H1 (cell line): ENCODE data around the gene KCNMB2. TPM values are rescaled to one million over a fixed set of nuclear protein-coding genes. Genes with fewer than 3 reads are reported as not detected.

Source experiments
- BACH1 ChIP-seq: IDR thresholded peaks from 2 replicates; pipeline ENCODE4 v1.6.1; 2012; ENCODE audit warnings: low read length, improper control_type of control experiment
- CTBP2 ChIP-seq: IDR thresholded peaks from 2 replicates; pipeline ENCODE4 v1.7.0; 2011; ENCODE audit warnings: borderline replicate concordance, mild to moderate bottlenecking, moderate library complexity, mixed read lengths, low read length; ENCODE audit not compliant: insufficient read depth, insufficient read length
- JUND ChIP-seq: IDR thresholded peaks from 2 replicates; pipeline ENCODE4 v1.6.1; 2011; ENCODE audit warnings: mild to moderate bottlenecking, improper control_type of control experiment, low read length
- MAFK ChIP-seq: IDR thresholded peaks from 2 replicates; pipeline ENCODE4 v1.6.1; 2012; ENCODE audit warnings: low read depth, mild to moderate bottlenecking, improper control_type of control experiment, low read length
- NRF1 ChIP-seq: IDR thresholded peaks from 2 replicates; pipeline ENCODE4 v1.6.1; 2011; ENCODE audit warnings: mild to moderate bottlenecking, low read depth, low read length, improper control_type of control experiment
- POLR2A ChIP-seq, 2 experiments: IDR thresholded peaks; 1 replicate in 1 of 2; 2 replicates in 1 of 2; pipeline ENCODE4 v1.6.1; 2011; ENCODE audit warnings: low read depth in 2 of 2, low read length in 2 of 2, mild to moderate bottlenecking in 2 of 2; ENCODE audit errors: control extremely low read depth in 1 of 2
- RXRA ChIP-seq: IDR thresholded peaks from 2 replicates; pipeline ENCODE4 v1.6.1; 2011; ENCODE audit warnings: low read depth, mild to moderate bottlenecking, low read length, moderate library complexity; ENCODE audit not compliant: insufficient read depth
- SAP30 ChIP-seq: fragments of 300-600 bp; sonication (generic); IDR thresholded peaks from 2 replicates; pipeline ENCODE4 v1.7.1; 2012; ENCODE audit warnings: low read length, moderate library complexity, mild to moderate bottlenecking, inconsistent platforms; ENCODE audit not compliant: insufficient read depth, insufficient replicate concordance
- TCF12 ChIP-seq: IDR thresholded peaks from 2 replicates; pipeline ENCODE4 v1.6.1; 2011; ENCODE audit warnings: low read depth, mild to moderate bottlenecking, low read length
- polyA plus RNA-seq, 7 experiments: library from polyadenylated mRNA; depleted of rRNA in 3 of 7; stranded (reverse) in 5 of 7; unstranded in 2 of 7; fragments of >200 nt in 5 of 7; fragments of 200-250 nt in 2 of 7; gene quantifications; 1 replicate in 5 of 7; 2 replicates in 1 of 7; 4 replicates in 1 of 7; pipeline versions ENCODE4 v1.2.1 to v1.2.3, GENCODE V29; 2011 to 2013; ENCODE audit warnings: missing spikeins in 2 of 7, mixed read lengths in 2 of 7
- total RNA-seq: library from RNA; stranded (reverse); fragmentation: NEBNext Ultra II Directional; extraction: Animal tissue kit (Norgen Biotek cat#: 25700); gene quantifications from 2 replicates; pipeline ENCODE4 v1.2.1, GENCODE V29; 2021
- TF ChIP-seq, protein P1 (sequence below): fragments of 300-600 bp; sonication (generic); IDR thresholded peaks from 2 replicates; pipeline ENCODE4 v1.7.1; 2012; ENCODE audit warnings: low read length, moderate library complexity, mild to moderate bottlenecking, inconsistent platforms; ENCODE audit not compliant: insufficient replicate concordance

KCNMB2 gene
- total and polyA plus RNA-seq, 2 of the 8 experiments (the other 6 are each of a cell fraction or from before 2014, with no cell fraction given), result not detected

DNA sequence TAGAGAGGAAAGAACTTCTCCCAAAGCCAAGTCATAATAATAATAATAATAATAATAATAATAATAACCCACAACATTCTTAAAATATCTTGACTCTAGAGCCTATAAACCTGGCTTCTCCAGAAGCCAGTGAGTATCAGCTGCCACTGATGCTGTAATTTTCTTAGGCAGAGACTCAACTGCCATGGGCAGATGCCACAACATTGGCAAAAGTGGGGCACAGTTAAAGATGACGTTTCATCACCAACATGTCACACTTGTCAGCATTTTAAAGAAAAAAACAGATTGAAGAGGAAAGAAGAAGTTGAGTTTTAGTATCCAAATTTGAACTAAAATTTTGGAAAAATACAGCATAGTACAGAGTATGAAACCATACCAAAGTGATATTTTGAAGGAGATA lies 270.4 kb downstream of the KCNMB2 start (continued):
- TF ChIP-seq, protein P1, sequence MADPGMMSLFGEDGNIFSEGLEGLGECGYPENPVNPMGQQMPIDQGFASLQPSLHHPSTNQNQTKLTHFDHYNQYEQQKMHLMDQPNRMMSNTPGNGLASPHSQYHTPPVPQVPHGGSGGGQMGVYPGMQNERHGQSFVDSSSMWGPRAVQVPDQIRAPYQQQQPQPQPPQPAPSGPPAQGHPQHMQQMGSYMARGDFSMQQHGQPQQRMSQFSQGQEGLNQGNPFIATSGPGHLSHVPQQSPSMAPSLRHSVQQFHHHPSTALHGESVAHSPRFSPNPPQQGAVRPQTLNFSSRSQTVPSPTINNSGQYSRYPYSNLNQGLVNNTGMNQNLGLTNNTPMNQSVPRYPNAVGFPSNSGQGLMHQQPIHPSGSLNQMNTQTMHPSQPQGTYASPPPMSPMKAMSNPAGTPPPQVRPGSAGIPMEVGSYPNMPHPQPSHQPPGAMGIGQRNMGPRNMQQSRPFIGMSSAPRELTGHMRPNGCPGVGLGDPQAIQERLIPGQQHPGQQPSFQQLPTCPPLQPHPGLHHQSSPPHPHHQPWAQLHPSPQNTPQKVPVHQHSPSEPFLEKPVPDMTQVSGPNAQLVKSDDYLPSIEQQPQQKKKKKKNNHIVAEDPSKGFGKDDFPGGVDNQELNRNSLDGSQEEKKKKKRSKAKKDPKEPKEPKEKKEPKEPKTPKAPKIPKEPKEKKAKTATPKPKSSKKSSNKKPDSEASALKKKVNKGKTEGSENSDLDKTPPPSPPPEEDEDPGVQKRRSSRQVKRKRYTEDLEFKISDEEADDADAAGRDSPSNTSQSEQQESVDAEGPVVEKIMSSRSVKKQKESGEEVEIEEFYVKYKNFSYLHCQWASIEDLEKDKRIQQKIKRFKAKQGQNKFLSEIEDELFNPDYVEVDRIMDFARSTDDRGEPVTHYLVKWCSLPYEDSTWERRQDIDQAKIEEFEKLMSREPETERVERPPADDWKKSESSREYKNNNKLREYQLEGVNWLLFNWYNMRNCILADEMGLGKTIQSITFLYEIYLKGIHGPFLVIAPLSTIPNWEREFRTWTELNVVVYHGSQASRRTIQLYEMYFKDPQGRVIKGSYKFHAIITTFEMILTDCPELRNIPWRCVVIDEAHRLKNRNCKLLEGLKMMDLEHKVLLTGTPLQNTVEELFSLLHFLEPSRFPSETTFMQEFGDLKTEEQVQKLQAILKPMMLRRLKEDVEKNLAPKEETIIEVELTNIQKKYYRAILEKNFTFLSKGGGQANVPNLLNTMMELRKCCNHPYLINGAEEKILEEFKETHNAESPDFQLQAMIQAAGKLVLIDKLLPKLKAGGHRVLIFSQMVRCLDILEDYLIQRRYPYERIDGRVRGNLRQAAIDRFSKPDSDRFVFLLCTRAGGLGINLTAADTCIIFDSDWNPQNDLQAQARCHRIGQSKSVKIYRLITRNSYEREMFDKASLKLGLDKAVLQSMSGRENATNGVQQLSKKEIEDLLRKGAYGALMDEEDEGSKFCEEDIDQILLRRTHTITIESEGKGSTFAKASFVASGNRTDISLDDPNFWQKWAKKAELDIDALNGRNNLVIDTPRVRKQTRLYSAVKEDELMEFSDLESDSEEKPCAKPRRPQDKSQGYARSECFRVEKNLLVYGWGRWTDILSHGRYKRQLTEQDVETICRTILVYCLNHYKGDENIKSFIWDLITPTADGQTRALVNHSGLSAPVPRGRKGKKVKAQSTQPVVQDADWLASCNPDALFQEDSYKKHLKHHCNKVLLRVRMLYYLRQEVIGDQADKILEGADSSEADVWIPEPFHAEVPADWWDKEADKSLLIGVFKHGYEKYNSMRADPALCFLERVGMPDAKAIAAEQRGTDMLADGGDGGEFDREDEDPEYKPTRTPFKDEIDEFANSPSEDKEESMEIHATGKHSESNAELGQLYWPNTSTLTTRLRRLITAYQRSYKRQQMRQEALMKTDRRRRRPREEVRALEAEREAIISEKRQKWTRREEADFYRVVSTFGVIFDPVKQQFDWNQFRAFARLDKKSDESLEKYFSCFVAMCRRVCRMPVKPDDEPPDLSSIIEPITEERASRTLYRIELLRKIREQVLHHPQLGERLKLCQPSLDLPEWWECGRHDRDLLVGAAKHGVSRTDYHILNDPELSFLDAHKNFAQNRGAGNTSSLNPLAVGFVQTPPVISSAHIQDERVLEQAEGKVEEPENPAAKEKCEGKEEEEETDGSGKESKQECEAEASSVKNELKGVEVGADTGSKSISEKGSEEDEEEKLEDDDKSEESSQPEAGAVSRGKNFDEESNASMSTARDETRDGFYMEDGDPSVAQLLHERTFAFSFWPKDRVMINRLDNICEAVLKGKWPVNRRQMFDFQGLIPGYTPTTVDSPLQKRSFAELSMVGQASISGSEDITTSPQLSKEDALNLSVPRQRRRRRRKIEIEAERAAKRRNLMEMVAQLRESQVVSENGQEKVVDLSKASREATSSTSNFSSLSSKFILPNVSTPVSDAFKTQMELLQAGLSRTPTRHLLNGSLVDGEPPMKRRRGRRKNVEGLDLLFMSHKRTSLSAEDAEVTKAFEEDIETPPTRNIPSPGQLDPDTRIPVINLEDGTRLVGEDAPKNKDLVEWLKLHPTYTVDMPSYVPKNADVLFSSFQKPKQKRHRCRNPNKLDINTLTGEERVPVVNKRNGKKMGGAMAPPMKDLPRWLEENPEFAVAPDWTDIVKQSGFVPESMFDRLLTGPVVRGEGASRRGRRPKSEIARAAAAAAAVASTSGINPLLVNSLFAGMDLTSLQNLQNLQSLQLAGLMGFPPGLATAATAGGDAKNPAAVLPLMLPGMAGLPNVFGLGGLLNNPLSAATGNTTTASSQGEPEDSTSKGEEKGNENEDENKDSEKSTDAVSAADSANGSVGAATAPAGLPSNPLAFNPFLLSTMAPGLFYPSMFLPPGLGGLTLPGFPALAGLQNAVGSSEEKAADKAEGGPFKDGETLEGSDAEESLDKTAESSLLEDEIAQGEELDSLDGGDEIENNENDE, result no peak
- TF ChIP-seq MAFK, result no peak
- TF ChIP-seq BACH1, result no peak
- no peak for TF ChIP-seq POLR2A (IDR thresholded peaks at IDR 0.05; ENCODE audit: control extremely low read depth in 1 of 2, low read depth in 2 of 2, low read length in 2 of 2)
- no peak for TF ChIP-seq SAP30
- TF ChIP-seq RXRA, result no peak
- no peak for TF ChIP-seq JUND
- no peak for TF ChIP-seq NRF1
- TF ChIP-seq CTBP2, result no peak
- no peak for TF ChIP-seq TCF12
